Adrenal gland (tissue), 12 donors: ENCODE measurements around the gene TRAF3. TPM values are rescaled to one million over a fixed set of nuclear protein-coding genes. Genes with fewer than 3 reads are reported as not detected.

Experiments
- DNase-seq, 7 donors: peaks; one replicate each; pipeline ENCODE4 v3.0.0-alpha.2; 2019 to 2020
- H3K27ac ChIP-seq, 5 donors: fragments of 200-600 bp; sonication (generic) in 4 of 5; 1 replicate in 3 of 5; 2 replicates in 2 of 5; pipeline versions ENCODE4 v1.5.1 to v1.8.0; 2016 to 2020; ENCODE audit warnings: mild to moderate bottlenecking in 1 of 5
- H3K27me3 ChIP-seq: fragments of 200-600 bp; 2 replicates; pipeline ENCODE4 v1.8.0; 2021
- H3K36me3 ChIP-seq, 2 donors: fragments of 200-600 bp; replicated peaks in 1 of 2; 1 replicate in 1 of 2; 2 replicates in 1 of 2; pipeline versions ENCODE4 v1.5.1 to v1.8.0; 2018 to 2022
- H3K4me1 ChIP-seq, 2 donors: fragments of 200-600 bp; replicated peaks in 1 of 2; 1 replicate in 1 of 2; 2 replicates in 1 of 2; pipeline versions ENCODE4 v1.5.1 to v1.8.0; 2018 to 2021
- H3K4me3 ChIP-seq, 4 donors: fragments of 200-600 bp; sonication (generic) in 3 of 4; one replicate each; pipeline ENCODE4 v1.5.1; 2016 to 2018
- H3K9me3 ChIP-seq, 3 donors: fragments of 200-600 bp; sonication (generic) in 1 of 3; replicated peaks in 1 of 3; 1 replicate in 2 of 3; 2 replicates in 1 of 3; pipeline versions ENCODE4 v1.5.1 to v1.8.0; 2016 to 2021
- POLR2A ChIP-seq, 2 donors: fragments of 450-650 bp; IDR thresholded peaks; one replicate each; pipeline ENCODE4 v1.6.1; 2017; ENCODE audit warnings: antibody characterized with exemption in 2 of 2, mild to moderate bottlenecking in 2 of 2, moderate library complexity in 1 of 2
- WGBS, 4 donors: extraction: QIAGEN DNeasy Blood & Tissue Kit in 2 of 4; methylation state at CpG; one replicate each; pipeline versions ENCODE4 v1.1.5 to v1.1.7; 2013 to 2017; 5-methylcytosine and 5-hydroxymethylcytosine counted together
- intact Hi-C, 2 donors: fragments of 100-400 bp; cut with DNase I; formaldehyde crosslinking; loops; one replicate each; pipeline versions ENCODE4 v1.14.1 to v1.15.0; 2022 to 2023
- polyA plus RNA-seq, 3 donors: library from polyadenylated mRNA; stranded (reverse); fragments of 200-250 nt in 2 of 3; fragments of 350-450 nt in 1 of 3; fragmentation: Illumina TruSeq in 1 of 3; extraction: RNeasy Lipid Tissue Mini Kit (QIAGEN cat#74804) in 1 of 3; gene quantifications; one replicate each; pipeline ENCODE4 v1.2.3, GENCODE V29; 2013 to 2014
- total RNA-seq, 9 donors: library from RNA; depleted of rRNA in 4 of 9; stranded (reverse); fragments of >200 nt in 4 of 9; fragments of 120-200 nt in 1 of 9; fragmentation: NEBNext Ultra II Directional in 1 of 9; extraction: Animal tissue kit (Norgen Biotek cat#: 25700) in 1 of 9; gene quantifications; one replicate each; pipeline versions ENCODE4 v1.1.0 to v1.2.4, GENCODE V29; 2013 to 2023
- TF ChIP-seq, protein P1 (sequence below), 6 experiments: fragments of 450-650 bp in 4 of 6; fragments of 200-600 bp in 2 of 6; sonication (generic) in 1 of 6; IDR thresholded peaks; 1 replicate in 5 of 6; 2 replicates in 1 of 6; pipeline versions ENCODE4 v1.5.1 to v1.8.0; 2016 to 2021; ENCODE audit warnings: antibody characterized with exemption in 6 of 6, mild to moderate bottlenecking in 2 of 6, moderate library complexity in 1 of 6
- donor health status: healthy with polysubstance abuse.
- donor health status: Bipolar disorder and iron deficiency.
- donor health status: DM: yes; HTN: yes; CAD: no.
- donor health status: DM: no; HTN: no; CAD: no.
- donor health status: DM: no; HTN: no; CAD: no.
- donor health status: DM: yes; HTN: yes; CAD: no.

TRAF3 gene
- total and polyA plus RNA-seq, 12 donors: 3.7 to 14.5 (median 9.8) TPM

DNA sequence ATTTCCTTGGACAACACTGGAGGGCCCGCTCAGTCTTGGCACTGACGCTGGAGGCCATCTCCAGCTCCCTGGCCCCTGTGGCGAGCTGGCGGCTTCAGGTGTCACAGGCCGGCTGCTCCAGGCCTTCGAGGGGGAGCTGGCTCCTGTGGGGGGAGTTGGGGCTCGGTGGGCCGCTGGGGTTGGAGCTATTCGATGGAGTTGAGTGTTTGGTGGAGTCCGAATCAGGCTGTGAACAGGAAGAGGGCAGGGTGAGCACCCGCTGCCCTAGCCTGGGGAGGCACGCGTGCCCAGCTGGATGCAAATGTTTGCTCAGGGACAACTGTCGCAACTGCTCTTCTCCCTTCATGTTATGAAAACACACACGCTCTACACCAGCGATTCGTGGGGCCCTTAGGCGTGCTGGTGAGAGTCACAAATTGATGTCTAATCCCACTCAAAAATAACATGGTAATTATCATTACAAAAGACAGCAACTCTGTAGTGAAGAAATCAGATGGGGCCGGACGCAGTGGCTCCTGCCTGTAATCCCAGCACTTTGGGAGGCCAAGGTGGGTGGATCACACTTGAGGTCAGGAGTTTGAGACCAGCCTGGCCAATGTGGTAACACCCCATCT lies 156.5 kb downstream of the TRAF3 start:
- Histone ChIP-seq H3K27ac (no peak overlapping the region), H3K27me3 (peaks cover 19% of the 10 kb centered on the region), H3K9me3 (no peaks in the 10 kb centered on the region), H3K4me1 (peaks cover 19 to 22% of the 10 kb centered on the region in 2 donors), H3K4me3 (no peak overlapping the region), H3K36me3 (peaks cover 0 to 28% of the 10 kb centered on the region in 2 donors)
- no peak for DNase-seq
- 94 to 97% (median 96%) methylated on average over 14 to 20 of the region's 20 CpGs for WGBS, 4 donors
- intact Hi-C loops: no loop called here
- TF ChIP-seq, protein P1, sequence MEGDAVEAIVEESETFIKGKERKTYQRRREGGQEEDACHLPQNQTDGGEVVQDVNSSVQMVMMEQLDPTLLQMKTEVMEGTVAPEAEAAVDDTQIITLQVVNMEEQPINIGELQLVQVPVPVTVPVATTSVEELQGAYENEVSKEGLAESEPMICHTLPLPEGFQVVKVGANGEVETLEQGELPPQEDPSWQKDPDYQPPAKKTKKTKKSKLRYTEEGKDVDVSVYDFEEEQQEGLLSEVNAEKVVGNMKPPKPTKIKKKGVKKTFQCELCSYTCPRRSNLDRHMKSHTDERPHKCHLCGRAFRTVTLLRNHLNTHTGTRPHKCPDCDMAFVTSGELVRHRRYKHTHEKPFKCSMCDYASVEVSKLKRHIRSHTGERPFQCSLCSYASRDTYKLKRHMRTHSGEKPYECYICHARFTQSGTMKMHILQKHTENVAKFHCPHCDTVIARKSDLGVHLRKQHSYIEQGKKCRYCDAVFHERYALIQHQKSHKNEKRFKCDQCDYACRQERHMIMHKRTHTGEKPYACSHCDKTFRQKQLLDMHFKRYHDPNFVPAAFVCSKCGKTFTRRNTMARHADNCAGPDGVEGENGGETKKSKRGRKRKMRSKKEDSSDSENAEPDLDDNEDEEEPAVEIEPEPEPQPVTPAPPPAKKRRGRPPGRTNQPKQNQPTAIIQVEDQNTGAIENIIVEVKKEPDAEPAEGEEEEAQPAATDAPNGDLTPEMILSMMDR (IDR thresholded peaks at IDR 0.05): no peak
- no peak for TF ChIP-seq POLR2A (IDR thresholded peaks at IDR 0.05)

DNA sequence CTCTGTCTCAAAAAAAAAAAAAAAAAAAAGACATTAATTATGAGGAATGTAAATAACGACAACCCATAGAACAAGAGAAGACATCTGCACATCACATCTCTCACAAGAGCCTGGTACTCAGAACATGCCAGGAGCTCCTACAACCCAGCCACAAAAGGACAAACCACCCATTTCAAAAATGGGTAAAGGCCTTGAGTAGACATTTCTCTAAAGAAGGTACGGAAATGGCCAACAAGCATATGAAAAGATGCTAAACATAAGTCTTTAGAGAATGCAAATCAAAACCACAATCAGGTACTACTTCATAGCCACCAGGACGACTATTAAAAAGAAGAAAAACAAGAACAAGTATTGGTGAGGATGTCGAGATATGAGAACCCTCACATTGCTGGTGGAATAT lies 158.5 kb downstream of the TRAF3 start:
- Histone ChIP-seq H3K4me1 (peaks cover 0 to 1% of the 10 kb centered on the region in 2 donors), H3K27me3 (no peaks in the 10 kb centered on the region), H3K27ac (no peak overlapping the region), H3K4me3 (no peak overlapping the region), H3K36me3 (peaks cover 0 to 46% of the 10 kb centered on the region in 2 donors), H3K9me3 (no peaks in the 10 kb centered on the region)
- TF ChIP-seq, protein P1 (IDR thresholded peaks at IDR 0.05): no peak
- no peak for TF ChIP-seq POLR2A (IDR thresholded peaks at IDR 0.05)
- WGBS, 4 donors: 85 to 97% (median 94%) methylated on average over 4 of the region's 4 CpGs
- intact Hi-C loops: no loop called here
- no peak for DNase-seq

DNA sequence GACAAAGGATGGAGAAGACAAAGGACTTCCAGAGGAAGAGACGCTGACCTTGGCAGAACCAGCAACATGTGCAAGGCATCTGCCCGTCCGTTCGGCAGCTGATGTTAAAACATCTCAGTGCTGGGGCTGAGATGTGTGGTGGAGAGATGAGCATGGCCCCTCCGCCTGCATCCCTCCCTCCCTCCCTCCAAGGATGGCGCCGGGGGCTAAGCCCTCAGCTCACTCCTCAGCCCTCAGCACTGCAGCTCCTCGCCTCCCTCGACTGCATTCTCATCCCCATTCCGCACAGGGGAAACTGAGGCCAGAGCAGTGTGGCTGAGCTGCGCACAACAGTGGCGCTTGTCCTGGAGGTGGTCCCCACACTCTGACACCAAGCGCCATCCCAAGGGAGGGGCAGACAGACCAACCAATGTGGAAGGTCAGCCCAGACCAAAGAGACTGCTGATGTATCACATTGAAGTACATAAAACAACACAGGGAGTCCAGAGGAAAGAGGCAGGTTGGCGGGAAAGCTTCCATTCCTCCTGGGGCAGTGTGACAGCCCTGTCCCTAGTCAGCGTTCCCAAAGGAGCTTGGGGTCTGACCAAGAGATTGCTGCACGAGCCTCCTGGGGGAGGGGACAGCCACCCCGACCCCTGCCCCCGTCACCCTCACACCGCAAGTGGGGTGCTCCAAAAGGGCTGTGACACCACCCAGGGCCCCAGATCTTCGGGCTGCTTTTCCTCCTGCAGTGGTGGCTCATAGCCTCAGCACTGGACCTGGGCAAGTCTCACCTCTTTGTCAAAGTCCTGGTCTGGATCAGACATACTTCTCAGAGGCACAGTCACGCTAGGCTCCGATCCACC lies 160.3 kb downstream of the TRAF3 start:
- DNase-seq: no peak
- Histone ChIP-seq H3K27ac (no peak overlapping the region), H3K36me3 (peaks cover 0 to 62% of the 10 kb centered on the region in 2 donors), H3K9me3 (no peaks in the 10 kb centered on the region), H3K4me3 (no peak overlapping the region), H3K27me3 (no peaks in the 10 kb centered on the region), H3K4me1 (no peaks in the 10 kb centered on the region)
- 92 to 94% (median 94%) methylated on average over 10 to 22 of the region's 22 CpGs for WGBS, 4 donors
- TF ChIP-seq, protein P1 (IDR thresholded peaks at IDR 0.05): no peak
- no peak for TF ChIP-seq POLR2A (IDR thresholded peaks at IDR 0.05)
- intact Hi-C loops: no loop called here

DNA sequence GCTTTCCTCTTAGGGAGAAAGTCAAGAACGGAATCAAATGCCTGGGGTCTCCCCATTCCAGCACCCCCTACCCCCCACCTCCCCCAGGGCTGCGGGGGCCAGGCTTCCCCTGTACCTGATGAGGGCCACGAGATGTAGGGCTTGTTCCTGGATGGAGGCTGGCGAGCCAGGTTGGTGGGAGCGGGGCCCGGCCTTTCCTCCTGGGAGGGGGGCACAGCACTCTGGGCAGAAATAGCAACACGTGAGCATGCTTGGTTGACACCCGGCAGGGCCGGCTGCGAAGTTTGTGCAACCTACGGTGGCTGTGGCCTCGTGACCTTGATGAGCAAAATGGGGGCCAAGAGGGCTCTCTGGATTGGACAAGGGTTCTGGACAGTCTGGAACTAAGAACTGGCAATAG lies 160.9 kb downstream of the TRAF3 start:
- peaks cover 0 to 64% of the 10 kb centered on the region in 2 donors for H3K36me3 ChIP-seq
- no peaks in the 10 kb centered on the region for H3K9me3 ChIP-seq
- WGBS, 4 donors: 87 to 94% (median 91%) methylated on average over 9 to 12 of the region's 12 CpGs
- no peak overlapping the region for H3K4me3 ChIP-seq
- no peak overlapping the region for H3K27ac ChIP-seq
- no peaks in the 10 kb centered on the region for H3K27me3 ChIP-seq
- TF ChIP-seq, protein P1 (IDR thresholded peaks at IDR 0.05): no peak
- TF ChIP-seq POLR2A (IDR thresholded peaks at IDR 0.05): no peak
- intact Hi-C loops: no loop called here
- no peaks in the 10 kb centered on the region for H3K4me1 ChIP-seq
- DNase-seq: no peak
